GM19238 (cell line): ENCODE data around the gene COL9A2.
"Not testable (repeated sequence)": the region's sequence is repeated elsewhere in the genome, so short reads cannot be mapped to it uniquely, and the experiment has no call there.

Experiments
- DNase-seq: peaks from one replicate; pipeline ENCODE4 v3.0.0; 2011; ENCODE audit warnings: low spot score; ENCODE audit not compliant: insufficient read length

Gene COL9A2

GRCh38 chr1:40316595-40317393, at the start of gene COL9A2:
TSS of gene COL9A2 (minus strand) at chr1:40317286. CDS start at chr1:40317197, 89 bp downstream.
- peak; percentile 43 for DNase-seq

GRCh38 chr1:40363721-40364120, 46.6 kb upstream of the COL9A2 start:
- no peak for DNase-seq

DNA sequence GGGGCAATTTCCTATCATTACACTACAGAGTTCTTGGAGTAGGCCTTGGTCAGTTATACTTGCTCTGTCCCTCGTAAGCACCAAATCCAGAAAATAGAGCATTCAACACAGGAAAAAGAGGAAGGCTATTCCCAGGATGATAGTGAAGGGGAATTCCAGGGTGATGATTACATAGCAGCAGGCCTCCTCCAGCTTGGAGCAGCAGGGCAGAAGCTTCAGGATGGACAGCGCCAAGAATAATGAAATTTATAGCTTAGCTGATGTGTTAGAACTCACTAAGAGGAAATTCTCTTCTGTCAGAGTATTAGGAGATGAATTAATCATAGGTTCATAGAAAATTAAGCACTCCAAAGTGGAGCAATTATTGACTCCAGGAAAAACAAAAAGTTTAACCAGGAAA, 45.6 kb upstream of the COL9A2 start:
- no peak for DNase-seq

DNA sequence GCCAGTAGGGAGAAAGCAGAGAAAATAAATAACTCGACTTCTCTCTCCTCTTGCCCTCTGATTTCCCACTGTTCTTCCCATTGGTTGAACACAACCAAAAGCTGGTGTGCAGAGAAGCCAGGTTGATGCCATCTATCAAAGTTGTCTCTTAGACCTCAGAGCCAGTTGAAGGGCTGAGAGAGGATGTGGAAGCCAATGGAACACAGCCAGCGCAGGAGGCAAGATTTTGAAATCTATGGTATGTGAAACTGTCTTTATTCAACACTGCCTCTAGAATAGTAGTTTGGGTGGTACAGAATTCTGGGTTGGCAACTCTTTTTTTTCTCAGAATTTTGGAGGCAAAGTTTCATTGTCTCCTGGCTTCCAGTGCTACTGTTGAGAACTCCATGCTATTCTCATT, 45.1 kb upstream of the COL9A2 start:
- no peak for DNase-seq

- DNase-seq: no peak
Measured at GRCh38 chr1:40361637-40362036, 44.6 kb upstream of the COL9A2 start.

GRCh38 chr1:40361201-40361600, 44.1 kb upstream of the COL9A2 start:
- no peak for DNase-seq

DNA sequence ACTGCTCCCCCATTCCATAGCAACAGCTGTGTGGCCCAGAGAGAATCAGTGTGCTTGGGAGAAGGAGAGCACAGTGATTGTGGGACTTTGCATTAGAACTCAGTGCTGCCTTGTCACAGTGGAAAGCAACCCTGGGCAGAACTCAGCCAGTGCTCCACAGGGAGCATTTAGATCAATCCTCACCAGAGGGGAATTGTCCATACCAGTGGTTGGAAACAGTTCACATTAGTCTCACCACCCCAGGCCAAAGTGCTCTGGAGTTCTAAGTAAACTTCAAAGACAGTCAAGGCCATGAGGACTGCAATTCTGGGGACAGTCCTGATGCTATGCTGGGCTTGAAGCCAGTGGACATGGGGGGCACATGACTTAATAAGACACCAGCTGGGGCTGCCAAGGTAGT, 43.5 kb upstream of the COL9A2 start:
- DNase-seq: no peak

- DNase-seq: no peak
Measured at GRCh38 chr1:40357625-40358024, 40.5 kb upstream of the COL9A2 start.

- DNase-seq: no peak
Measured at GRCh38 chr1:40353082-40353481, 36.0 kb upstream of the COL9A2 start.

- DNase-seq: no peak
Measured at GRCh38 chr1:40352126-40352525, 35.0 kb upstream of the COL9A2 start.

GRCh38 chr1:40351124-40351523, 34.0 kb upstream of the COL9A2 start:
- no peak for DNase-seq

- no peak for DNase-seq
Measured at GRCh38 chr1:40350391-40350790, 33.3 kb upstream of the COL9A2 start.

DNA sequence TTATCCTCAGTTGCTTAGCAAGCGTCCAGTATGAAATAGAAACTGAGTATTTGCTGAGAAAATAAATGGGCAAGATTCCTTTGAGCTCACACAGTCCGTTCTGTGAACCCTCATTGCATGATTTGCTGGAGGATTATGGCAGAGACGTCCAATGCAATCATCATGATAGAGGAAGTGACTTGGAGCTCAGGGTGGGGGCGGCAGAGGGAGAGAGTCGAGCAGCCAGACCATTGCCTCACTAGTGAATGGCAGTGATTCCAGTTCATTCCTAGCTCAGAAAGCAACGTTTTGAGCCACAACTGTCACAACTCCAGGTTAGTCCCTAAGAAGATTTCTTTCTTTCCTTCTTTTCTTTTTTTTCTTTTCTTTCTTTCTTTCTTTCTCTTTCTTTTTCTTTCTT, 27.5 kb upstream of the COL9A2 start:
- no peak for DNase-seq

- DNase-seq: not testable (repeated sequence)
Measured at GRCh38 chr1:40342381-40342717, 25.3 kb upstream of the COL9A2 start.

GRCh38 chr1:40341491-40342380, 24.6 kb upstream of the COL9A2 start:
- no peak for DNase-seq

DNA sequence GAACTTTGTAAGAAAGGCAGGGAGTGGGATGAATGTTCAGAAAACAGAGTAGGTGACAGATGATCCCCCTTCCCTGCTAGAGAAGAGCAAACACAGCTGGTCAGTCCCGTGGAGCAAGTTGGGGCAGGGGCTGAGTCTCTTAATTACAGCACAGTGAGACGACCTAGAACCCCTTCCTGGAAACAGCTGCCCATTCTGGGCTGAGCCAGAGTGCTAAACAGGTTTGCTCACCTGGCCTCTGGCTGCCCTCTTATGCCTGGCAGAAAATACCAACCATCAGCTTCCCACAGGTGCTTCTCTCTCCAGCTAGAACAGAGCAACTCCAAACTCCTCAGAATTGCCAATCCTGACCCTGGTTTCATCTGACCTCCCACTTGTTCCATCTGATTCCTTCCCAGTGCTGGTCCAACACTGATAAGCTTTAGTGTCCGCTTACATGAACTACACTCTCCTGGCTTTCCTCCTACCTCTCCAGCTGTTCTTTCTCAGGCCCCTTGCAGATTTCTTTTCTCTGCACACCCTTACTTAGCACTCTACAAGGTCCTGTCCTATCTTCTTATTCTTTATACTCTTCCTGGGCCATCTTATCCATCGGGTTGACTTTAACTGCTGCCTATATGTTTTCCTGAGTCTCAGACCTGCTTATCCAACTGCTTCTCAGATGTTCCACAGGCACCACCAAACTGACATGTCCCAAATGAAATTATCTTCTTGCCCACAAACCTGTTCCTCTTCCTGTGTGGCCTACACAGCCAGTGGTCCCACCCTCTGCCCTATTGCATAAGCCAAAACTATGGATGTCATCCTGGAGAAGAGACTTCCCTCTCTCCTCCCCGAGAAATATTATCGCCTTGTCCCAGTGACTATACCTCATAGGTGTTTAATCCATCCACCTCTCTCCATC, 22.6 kb upstream of the COL9A2 start:
- no peak for DNase-seq

GRCh38 chr1:40338745-40339419, 21.8 kb upstream of the COL9A2 start:
- peak; percentile 54 for DNase-seq

GRCh38 chr1:40337443-40337842, 20.4 kb upstream of the COL9A2 start:
- DNase-seq: no peak

GRCh38 chr1:40332695-40333094, 15.6 kb upstream of the COL9A2 start:
- no peak for DNase-seq

- DNase-seq: not testable (repeated sequence)
Measured at GRCh38 chr1:40331403-40331802, 14.3 kb upstream of the COL9A2 start.
